Neural progenitor cell (in vitro differentiated cells): ENCODE results near the gene CACNA1C.

Source experiments
- EZH2 ChIP-seq: fragments of 200-600 bp; sonication (generic); IDR thresholded peaks from 2 replicates; pipeline ENCODE4 v1.6.1; 2017; ENCODE audit warnings: antibody characterized with exemption, mild to moderate bottlenecking, moderate library complexity
- EZH2phosphoT487 ChIP-seq: fragments of 200-600 bp; sonication (generic); IDR thresholded peaks from 2 replicates; pipeline ENCODE4 v1.6.1; 2017; ENCODE audit warnings: antibody characterized with exemption
- TF ChIP-seq, protein P1 (sequence below): fragments of 200-600 bp; sonication (generic); IDR thresholded peaks from 2 replicates; pipeline ENCODE4 v1.5.1; 2017; ENCODE audit warnings: antibody characterized with exemption, mild to moderate bottlenecking

DNA sequence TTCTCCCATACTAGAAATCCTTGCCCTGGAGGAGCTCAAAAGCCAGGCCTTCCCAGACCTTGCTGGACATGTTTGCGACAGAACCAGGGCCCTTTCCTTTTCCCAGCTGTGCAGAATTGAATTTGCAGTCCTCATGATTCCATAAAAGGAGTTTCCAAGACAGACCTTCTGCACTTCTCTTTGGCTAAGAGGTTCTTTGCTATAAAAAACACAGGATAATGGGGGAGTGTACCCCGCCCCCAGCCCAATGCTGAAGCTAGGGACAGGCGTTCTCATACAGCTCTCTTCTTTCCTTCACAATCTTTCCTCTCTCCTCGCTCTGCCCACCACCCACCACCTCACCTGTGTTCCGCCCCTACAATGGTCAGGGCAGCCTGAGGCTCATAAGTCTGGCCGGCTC, 569.7 kb downstream of the CACNA1C start:
- TF ChIP-seq, protein P1, sequence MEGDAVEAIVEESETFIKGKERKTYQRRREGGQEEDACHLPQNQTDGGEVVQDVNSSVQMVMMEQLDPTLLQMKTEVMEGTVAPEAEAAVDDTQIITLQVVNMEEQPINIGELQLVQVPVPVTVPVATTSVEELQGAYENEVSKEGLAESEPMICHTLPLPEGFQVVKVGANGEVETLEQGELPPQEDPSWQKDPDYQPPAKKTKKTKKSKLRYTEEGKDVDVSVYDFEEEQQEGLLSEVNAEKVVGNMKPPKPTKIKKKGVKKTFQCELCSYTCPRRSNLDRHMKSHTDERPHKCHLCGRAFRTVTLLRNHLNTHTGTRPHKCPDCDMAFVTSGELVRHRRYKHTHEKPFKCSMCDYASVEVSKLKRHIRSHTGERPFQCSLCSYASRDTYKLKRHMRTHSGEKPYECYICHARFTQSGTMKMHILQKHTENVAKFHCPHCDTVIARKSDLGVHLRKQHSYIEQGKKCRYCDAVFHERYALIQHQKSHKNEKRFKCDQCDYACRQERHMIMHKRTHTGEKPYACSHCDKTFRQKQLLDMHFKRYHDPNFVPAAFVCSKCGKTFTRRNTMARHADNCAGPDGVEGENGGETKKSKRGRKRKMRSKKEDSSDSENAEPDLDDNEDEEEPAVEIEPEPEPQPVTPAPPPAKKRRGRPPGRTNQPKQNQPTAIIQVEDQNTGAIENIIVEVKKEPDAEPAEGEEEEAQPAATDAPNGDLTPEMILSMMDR: no peak
- TF ChIP-seq EZH2phosphoT487 (no peak), EZH2 (no peak)
